Non-pigmented ciliary epithelial cell (primary cell): Measurements from ENCODE around the gene LRP1B.
"Not testable (repeated sequence)": the region's sequence is repeated elsewhere in the genome, so short reads cannot be mapped to it uniquely, and the experiment has no call there.

Source experiments
- DNase-seq: peaks from one replicate; pipeline ENCODE4 v3.0.0-alpha.2; 2010; ENCODE audit warnings: low read depth

LRP1B gene

GRCh38 chr2:140344838-140345237 lies 1786.0 kb downstream of the LRP1B start:
- no peak for DNase-seq

GRCh38 chr2:140344266-140344665 lies 1786.5 kb downstream of the LRP1B start:
- not testable (repeated sequence) for DNase-seq

DNA sequence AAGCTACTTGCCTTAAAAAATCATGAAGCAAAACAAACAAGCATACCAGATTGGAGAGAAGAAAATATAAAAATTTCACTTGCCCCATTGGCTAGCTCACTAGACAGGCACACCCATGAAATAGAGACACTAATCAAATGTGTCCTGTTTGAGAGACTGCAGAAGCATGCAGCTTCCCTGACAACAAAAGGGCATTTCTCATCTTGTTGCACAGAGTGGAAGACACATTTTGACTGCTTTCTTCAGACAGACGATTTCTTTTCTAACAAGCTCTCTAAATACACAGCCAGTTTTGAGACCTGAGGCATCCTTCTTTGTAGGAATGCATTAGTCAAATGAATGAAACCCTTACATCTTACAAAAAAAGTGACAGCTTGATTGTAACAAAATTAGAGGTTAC lies 1792.0 kb downstream of the LRP1B start:
- no peak for DNase-seq

DNA sequence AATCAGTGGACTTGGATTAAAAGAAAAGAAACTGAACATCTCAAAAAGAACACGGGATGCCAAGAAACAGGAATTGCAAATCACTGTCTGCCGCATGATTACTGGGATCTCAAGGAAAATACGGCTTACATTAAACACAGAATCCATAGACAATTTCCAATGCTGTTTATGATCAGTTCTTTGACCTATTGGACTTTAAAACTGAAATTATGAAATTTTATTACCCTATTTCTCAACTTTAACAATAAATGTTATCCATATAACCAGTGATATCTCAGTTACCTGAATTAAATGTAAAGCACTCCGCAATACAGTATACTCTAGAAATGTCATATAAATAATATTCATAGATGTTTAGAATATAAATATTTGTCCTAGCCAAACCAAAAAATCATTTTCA lies 1793.8 kb downstream of the LRP1B start:
- DNase-seq: no peak

DNA sequence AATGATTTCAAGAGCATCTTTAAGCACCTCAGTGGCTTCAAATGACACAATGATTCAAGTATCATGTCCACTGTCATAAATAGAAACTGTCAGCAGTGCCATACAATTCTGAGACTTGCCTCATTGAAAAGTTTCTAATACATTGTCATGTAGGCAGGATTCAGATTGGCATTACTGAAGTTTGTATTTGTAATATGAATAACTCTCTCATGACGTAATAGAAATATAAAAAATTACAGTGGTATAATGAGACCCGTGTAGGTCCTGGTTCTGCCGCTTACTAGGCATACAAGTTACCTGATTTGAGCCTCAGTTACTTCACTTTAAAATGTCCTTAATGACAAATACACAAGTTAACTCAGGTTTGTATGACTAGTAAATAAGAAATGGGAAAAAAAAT lies 1814.5 kb downstream of the LRP1B start:
- DNase-seq: no peak

DNA sequence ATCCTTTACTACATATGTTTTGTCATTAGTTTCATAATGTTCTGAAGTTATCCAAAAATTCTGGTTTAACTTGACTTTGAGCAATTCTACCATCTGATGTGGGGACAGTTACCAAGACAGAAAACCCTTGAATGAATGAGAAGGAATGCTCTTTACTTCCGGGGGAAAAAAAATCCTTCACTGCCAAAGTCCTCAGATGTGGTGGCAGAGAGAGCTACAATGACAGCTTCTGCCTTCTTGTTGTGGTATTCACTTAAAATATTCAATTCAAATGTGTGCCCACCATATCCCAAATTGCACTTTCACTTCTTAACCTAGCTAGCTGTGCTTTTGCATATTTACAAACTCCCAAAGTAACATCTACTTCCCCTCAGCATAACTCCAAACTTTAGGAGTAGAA lies 1818.9 kb downstream of the LRP1B start:
- DNase-seq: no peak

- no peak for DNase-seq
Measured at GRCh38 chr2:140308706-140309105, 1822.1 kb downstream of the LRP1B start.

- no peak for DNase-seq
Measured at GRCh38 chr2:140307532-140307931, 1823.3 kb downstream of the LRP1B start.

GRCh38 chr2:140295767-140296166 lies 1835.0 kb downstream of the LRP1B start:
- no peak for DNase-seq

DNA sequence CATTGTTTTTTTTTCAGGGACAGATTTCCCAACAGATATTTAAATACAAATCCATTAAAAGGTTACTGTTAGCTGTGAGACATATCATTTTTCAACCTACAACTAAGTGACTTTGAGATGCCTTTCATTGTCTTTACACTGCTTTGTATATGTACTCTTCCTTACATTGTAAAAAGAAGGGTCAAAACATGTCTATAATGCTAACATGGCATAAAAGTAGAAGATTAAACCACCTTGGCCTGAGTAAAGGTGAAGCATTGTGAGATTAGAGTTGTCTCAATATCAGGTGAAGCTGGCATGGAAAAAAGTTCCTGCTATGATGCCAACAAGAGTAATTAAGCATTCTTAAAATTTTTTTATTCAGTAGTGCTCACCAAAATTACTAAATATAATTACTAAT lies 1842.1 kb downstream of the LRP1B start:
- DNase-seq: no peak

DNA sequence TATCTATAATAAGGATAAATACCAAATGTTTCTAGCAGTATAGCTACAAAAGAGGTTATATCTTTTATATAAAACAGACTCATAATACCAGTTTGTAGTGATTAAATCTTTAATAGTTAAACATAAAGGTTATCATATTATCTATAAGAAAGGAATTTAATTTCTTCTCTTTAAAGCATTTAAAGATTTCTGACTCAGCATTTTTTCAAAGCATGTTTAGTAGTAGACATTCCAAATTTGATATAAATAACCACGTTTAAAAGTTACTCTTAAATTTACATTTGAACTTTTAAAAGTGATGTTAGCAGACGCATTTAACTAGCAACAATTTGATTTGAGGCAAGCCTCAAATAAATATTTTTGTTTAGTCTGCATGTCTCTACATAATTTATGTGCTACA lies 1842.6 kb downstream of the LRP1B start:
- no peak for DNase-seq

DNA sequence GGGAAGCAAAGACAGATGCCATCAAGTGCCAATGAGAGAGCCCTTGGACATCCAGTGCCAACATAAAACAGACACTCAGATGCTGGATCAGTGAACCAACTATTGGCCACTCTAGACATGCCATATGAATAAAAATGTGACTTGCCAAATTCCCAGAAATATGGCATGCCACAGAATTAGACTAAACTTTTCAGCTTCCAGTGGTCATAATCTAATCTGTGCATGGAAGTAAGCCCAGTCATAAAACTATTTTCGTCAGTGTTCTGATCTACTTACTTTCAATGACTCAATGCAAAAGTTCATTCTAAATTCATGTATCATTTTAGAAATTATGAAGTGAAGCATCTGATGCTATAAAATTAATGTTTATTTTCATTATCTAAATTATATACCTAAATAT lies 1844.4 kb downstream of the LRP1B start:
- DNase-seq: no peak

- DNase-seq: not testable (repeated sequence)
Measured at GRCh38 chr2:140277344-140277743, 1853.5 kb downstream of the LRP1B start.

- no peak for DNase-seq
Measured at GRCh38 chr2:140276661-140277060, 1854.2 kb downstream of the LRP1B start.

GRCh38 chr2:140275427-140275826 lies 1855.4 kb downstream of the LRP1B start:
- no peak for DNase-seq

DNA sequence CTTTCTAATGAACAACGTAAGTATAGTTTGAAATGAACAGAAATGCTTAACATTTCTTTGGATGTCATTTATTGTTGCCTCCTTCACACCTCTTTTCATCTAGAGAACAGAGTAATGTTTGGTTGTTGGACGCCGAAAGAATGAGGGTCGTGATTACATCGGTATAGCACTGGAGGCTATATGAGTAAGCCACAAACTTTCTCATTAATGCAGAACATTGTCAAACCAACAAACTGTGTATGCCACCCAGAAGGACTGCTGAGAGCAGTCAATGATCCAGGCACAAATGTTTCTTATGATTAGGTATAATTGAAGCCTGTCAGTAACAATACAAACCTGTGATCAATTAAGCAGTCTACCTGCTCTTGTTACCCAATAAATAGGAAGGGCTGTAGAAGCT lies 1855.9 kb downstream of the LRP1B start:
- DNase-seq: no peak

DNA sequence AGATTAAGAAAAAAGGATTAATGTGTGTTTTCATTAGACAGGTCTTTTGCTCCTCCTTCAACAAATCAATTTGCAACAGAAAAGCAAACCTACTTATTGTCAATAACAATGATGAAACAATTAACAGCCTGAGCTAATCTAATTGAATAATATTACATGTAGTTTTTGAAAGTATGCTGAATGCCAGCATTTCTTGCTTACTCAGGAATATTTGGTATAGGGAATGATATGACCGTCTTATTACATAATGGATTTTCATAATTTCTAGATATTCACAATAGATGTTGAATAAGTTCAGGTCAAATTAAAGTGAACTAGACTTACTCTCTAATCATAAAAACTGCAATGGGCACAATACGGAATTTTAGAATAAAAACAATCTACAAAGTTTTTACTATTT lies 1856.9 kb downstream of the LRP1B start:
- no peak for DNase-seq

- no peak for DNase-seq
Measured at GRCh38 chr2:140273408-140273807, 1857.4 kb downstream of the LRP1B start.

DNA sequence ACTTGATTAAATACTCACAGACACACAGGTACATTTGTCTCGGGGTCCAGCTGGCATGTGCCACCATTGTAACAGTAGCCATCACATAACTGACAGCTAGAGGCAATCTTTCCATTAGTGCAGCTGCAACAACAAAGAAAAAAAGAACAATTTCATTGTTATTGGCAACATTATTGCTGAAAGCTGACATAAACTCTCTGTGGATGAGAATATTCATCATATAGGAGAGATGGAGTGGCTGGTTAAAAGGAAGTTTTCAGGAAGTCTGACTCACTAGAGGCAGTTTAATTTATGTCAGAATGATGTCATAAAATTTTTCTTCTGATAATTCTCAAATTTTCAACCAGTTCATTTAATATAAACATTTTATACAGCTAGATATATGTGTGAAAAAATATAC lies 1860.6 kb downstream of the LRP1B start:
- DNase-seq: no peak

DNA sequence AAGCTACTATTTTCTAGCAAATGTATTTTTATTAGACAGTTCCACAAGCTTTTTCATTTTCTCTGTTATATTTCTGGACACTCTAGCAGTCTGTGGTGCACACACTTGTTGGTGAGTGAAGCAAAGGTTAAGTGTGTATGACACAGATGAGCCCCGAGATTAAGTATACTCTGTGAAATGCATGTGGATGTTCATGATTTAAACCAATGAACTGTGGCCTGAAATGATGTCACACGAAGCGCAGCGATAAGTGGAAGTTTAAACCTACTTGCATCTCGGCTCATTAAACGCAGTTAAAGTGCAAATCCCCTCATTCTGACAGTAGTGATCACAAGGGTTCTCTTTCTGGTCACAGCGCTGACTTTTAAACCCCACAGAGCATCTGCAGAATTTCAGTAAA lies 1861.8 kb downstream of the LRP1B start:
- no peak for DNase-seq

GRCh38 chr2:140262908-140263307 lies 1867.9 kb downstream of the LRP1B start:
- no peak for DNase-seq

GRCh38 chr2:140257692-140258300 lies 1873.0 kb downstream of the LRP1B start:
- DNase-seq: no peak

- DNase-seq: no peak
Measured at GRCh38 chr2:140256080-140256479, 1874.7 kb downstream of the LRP1B start.

DNA sequence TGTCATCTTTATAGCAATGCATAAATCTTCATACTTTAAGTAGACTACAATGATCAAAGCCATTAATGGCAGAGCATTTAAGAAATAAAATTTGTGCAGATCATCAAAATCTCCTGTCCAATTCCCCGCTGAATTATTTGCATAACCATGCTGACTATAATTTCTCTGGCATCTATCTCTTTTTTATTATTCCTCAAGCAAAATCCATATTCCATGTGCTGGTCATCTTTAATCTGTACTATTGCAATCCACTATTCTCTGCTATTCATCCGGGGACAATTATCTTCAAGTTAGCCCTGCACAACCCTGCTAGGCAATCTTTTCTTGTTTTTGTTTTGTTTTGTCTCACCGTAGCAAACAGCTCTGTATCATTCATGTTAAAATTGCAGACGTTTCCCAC lies 1881.0 kb downstream of the LRP1B start:
- no peak for DNase-seq

DNA sequence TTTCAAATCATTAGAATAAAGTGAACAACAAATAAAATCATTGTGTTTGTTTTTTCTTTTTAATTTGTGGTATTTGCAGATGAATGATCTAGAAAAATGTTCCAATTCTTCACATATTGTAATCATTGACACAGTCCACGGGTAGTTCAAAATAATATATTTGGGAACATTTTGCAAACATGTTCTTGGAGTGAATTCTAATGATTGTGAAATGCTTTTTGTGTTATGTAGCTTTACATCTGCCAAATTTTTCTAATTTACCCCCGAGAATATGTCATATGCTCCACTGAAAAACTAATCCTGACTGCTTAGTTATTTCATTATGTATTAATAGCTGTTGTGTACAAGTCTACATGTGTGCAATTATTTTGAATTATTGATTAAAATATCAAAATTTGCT lies 1882.2 kb downstream of the LRP1B start:
- DNase-seq: no peak
